Testis (tissue), 2 donors: ENCODE results near the gene LRGUK.

ENCODE experiments used
- POLR2A ChIP-seq: fragments of 450-650 bp; IDR thresholded peaks from one replicate; pipeline ENCODE4 v1.6.1; 2017; ENCODE audit warnings: antibody characterized with exemption, mild to moderate bottlenecking, moderate library complexity
- TF ChIP-seq, protein P1 (sequence below), 3 experiments: fragments of 450-650 bp in 2 of 3; fragments of 200-600 bp in 1 of 3; sonication (generic) in 1 of 3; IDR thresholded peaks; one replicate each; pipeline ENCODE4 v1.5.1; 2016 to 2019; ENCODE audit warnings: antibody characterized with exemption in 3 of 3, mild to moderate bottlenecking in 2 of 3, moderate library complexity in 1 of 3

DNA sequence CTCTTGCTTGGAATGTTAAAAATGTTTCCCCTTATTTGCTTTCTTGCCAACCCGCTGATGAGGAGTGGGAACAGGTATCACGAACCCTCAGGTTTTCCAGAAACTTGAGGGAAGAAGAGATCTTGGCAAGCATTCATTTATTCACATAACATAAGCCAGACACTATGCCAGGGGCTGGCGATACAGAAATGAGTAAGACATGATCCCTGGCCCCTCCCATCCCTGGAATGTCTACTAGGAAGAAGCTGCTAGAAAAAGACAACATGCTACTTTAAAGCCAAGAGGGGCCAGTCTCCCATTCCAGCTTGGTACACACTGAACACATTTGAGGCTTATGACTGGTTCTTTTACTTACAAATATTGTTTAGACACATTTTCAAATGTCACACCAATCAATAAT is 163.1 kb downstream of the LRGUK start:
- no peak for TF ChIP-seq POLR2A
- TF ChIP-seq, protein P1, sequence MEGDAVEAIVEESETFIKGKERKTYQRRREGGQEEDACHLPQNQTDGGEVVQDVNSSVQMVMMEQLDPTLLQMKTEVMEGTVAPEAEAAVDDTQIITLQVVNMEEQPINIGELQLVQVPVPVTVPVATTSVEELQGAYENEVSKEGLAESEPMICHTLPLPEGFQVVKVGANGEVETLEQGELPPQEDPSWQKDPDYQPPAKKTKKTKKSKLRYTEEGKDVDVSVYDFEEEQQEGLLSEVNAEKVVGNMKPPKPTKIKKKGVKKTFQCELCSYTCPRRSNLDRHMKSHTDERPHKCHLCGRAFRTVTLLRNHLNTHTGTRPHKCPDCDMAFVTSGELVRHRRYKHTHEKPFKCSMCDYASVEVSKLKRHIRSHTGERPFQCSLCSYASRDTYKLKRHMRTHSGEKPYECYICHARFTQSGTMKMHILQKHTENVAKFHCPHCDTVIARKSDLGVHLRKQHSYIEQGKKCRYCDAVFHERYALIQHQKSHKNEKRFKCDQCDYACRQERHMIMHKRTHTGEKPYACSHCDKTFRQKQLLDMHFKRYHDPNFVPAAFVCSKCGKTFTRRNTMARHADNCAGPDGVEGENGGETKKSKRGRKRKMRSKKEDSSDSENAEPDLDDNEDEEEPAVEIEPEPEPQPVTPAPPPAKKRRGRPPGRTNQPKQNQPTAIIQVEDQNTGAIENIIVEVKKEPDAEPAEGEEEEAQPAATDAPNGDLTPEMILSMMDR (IDR thresholded peaks at IDR 0.05): no peak
